ENCODE measurements around the gene SMARCA2. TPM values are rescaled to one million over a fixed set of nuclear protein-coding genes. Genes with fewer than 3 reads are reported as not detected.
"Not testable (repeated sequence)": the region's sequence is repeated elsewhere in the genome, so short reads cannot be mapped to it uniquely, and the experiment has no call there.

Gene SMARCA2
- total RNA-seq, 1 experiment from 2014 or later = 15.2 TPM

GRCh38 chr9:2138646-2139045 lies 123.5 kb downstream of the SMARCA2 start:
- no peak for DNase-seq
- Histone ChIP-seq H3K9me3 (no peaks in the 10 kb centered on the region), H3K4me3 (no peak overlapping the region), H3K36me3 (no peaks in the 10 kb centered on the region), H3K27me3 (no peaks in the 10 kb centered on the region)

GRCh38 chr9:2140600-2141223 lies 125.6 kb downstream of the SMARCA2 start:
- Histone ChIP-seq H3K4me3 (no peak overlapping the region), H3K36me3 (no peaks in the 10 kb centered on the region)
- DNase-seq = no peak

GRCh38 chr9:2142212-2142611 lies 127.1 kb downstream of the SMARCA2 start:
- DNase-seq = no peak
- Histone ChIP-seq H3K27me3 (no peaks in the 10 kb centered on the region), H3K9me3 (no peaks in the 10 kb centered on the region), H3K36me3 (no peaks in the 10 kb centered on the region), H3K4me3 (no peak overlapping the region)

More at GRCh38 chr9:2140600-2141223, 125.6 kb downstream of the SMARCA2 start:
- Histone ChIP-seq H3K27me3 (no peaks in the 10 kb centered on the region), H3K9me3 (no peaks in the 10 kb centered on the region)

GRCh38 chr9:2144619-2145018 lies 129.5 kb downstream of the SMARCA2 start:
- Histone ChIP-seq H3K9me3 (no peaks in the 10 kb centered on the region), H3K27me3 (no peaks in the 10 kb centered on the region), H3K36me3 (no peaks in the 10 kb centered on the region), H3K4me3 (no peak overlapping the region)
- DNase-seq = no peak

- Histone ChIP-seq H3K36me3 (no peaks in the 10 kb centered on the region), H3K27me3 (no peaks in the 10 kb centered on the region), H3K9me3 (no peaks in the 10 kb centered on the region), H3K4me3 (no peak overlapping the region)
- DNase-seq = no peak
These were observed 130.6 kb downstream of the SMARCA2 start for GRCh38 chr9:2145746-2146145.

- not testable (repeated sequence) for H3K4me3 ChIP-seq, DNase-seq, H3K36me3 ChIP-seq, H3K9me3 ChIP-seq, H3K27me3 ChIP-seq
These were observed 131.6 kb downstream of the SMARCA2 start for GRCh38 chr9:2146700-2147099.

GRCh38 chr9:2150338-2150737 lies 135.2 kb downstream of the SMARCA2 start:
- Histone ChIP-seq H3K36me3 (no peaks in the 10 kb centered on the region), H3K4me3 (no peak overlapping the region), H3K27me3 (no peaks in the 10 kb centered on the region), H3K9me3 (no peaks in the 10 kb centered on the region)
- no peak for DNase-seq

GRCh38 chr9:2151171-2151570 lies 136.0 kb downstream of the SMARCA2 start:
- DNase-seq = no peak
- no peaks in the 10 kb centered on the region for H3K36me3 ChIP-seq
- no peaks in the 10 kb centered on the region for H3K27me3 ChIP-seq
- H3K9me3 ChIP-seq = no peaks in the 10 kb centered on the region
- no peak overlapping the region for H3K4me3 ChIP-seq

GRCh38 chr9:2152966-2153629 lies 138.0 kb downstream of the SMARCA2 start:
- no peaks in the 10 kb centered on the region for H3K9me3 ChIP-seq
- no peaks in the 10 kb centered on the region for H3K36me3 ChIP-seq
- no peaks in the 10 kb centered on the region for H3K27me3 ChIP-seq
- no peak for DNase-seq
- no peak overlapping the region for H3K4me3 ChIP-seq

- H3K27me3 ChIP-seq = no peaks in the 10 kb centered on the region
- no peak for DNase-seq
- H3K36me3 ChIP-seq = no peaks in the 10 kb centered on the region
- no peak overlapping the region for H3K4me3 ChIP-seq
- H3K9me3 ChIP-seq = no peaks in the 10 kb centered on the region
These were observed 138.6 kb downstream of the SMARCA2 start for GRCh38 chr9:2153630-2154217.

GRCh38 chr9:2154731-2155130 lies 139.6 kb downstream of the SMARCA2 start:
- Histone ChIP-seq H3K36me3 (no peaks in the 10 kb centered on the region), H3K9me3 (no peaks in the 10 kb centered on the region), H3K4me3 (no peak overlapping the region), H3K27me3 (no peaks in the 10 kb centered on the region)
- no peak for DNase-seq

GRCh38 chr9:2155966-2156365 lies 140.8 kb downstream of the SMARCA2 start:
- H3K4me3 ChIP-seq = no peak overlapping the region
- no peaks in the 10 kb centered on the region for H3K36me3 ChIP-seq
- DNase-seq = no peak
- no peaks in the 10 kb centered on the region for H3K9me3 ChIP-seq
- no peaks in the 10 kb centered on the region for H3K27me3 ChIP-seq

- no peaks in the 10 kb centered on the region; the same call in 1 of the 2 replicates for H3K36me3 ChIP-seq
- H3K27me3 ChIP-seq = no peaks in the 10 kb centered on the region
- peak; percentile 68 for DNase-seq
- H3K4me3 ChIP-seq = peak overlapping the region; percentile 49
- no peaks in the 10 kb centered on the region for H3K9me3 ChIP-seq
These were observed 142.3 kb downstream of the SMARCA2 start for GRCh38 chr9:2157277-2158110.

GRCh38 chr9:2158111-2158610 lies 143.0 kb downstream of the SMARCA2 start:
- no peaks in the 10 kb centered on the region for H3K9me3 ChIP-seq
- no peaks in the 10 kb centered on the region; the same call in 1 of the 2 replicates for H3K36me3 ChIP-seq
- peak; percentile 4 for DNase-seq
- H3K27me3 ChIP-seq = no peaks in the 10 kb centered on the region
- H3K4me3 ChIP-seq = peak overlapping the region; percentile 49

GRCh38 chr9:2158766-2159430 lies 143.8 kb downstream of the SMARCA2 start:
- Histone ChIP-seq H3K9me3 (no peaks in the 10 kb centered on the region), H3K27me3 (no peaks in the 10 kb centered on the region), H3K36me3 (no peaks in the 10 kb centered on the region; the same call in 1 of the 2 replicates), H3K4me3 (peak overlapping the region; percentile 49)
- DNase-seq = no peak
